Esophagus squamous epithelium (tissue), 4 donors: ENCODE results near the gene SIK3.

Source experiments
- POLR2A ChIP-seq, 4 donors: fragments of 450-650 bp; IDR thresholded peaks; one replicate each; pipeline ENCODE4 v1.6.1; 2017; ENCODE audit warnings: antibody characterized with exemption in 4 of 4, mild to moderate bottlenecking in 4 of 4, moderate library complexity in 3 of 4
- TF ChIP-seq, protein P1 (sequence below), 6 experiments: fragments of 450-650 bp in 4 of 6; fragments of 200-600 bp in 2 of 6; sonication (generic) in 2 of 6; IDR thresholded peaks; one replicate each; pipeline ENCODE4 v1.5.1; 2016 to 2019; ENCODE audit warnings: antibody characterized with exemption in 6 of 6, mild to moderate bottlenecking in 4 of 6, moderate library complexity in 4 of 6

DNA sequence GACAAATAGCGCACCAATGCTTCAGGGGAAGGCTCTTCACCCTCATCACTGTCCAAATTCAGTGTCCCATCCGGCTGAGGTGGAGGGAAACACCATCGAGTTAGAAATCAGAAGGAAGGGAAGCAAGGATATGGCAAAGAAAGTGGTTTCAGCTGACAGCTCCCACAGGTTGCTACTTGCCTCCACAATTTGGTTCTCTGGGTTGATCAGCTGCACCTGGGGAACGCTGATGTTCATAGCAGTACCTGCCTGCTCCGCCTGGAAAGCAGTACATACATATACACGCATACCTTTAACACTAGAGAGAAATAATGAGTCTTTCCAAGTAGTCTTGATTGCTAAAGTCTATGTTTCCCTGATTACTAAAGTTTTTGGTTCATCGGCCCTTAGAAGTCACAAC, 223.0 kb downstream of the SIK3 start:
- TF ChIP-seq POLR2A (IDR thresholded peaks at IDR 0.05): no peak
- TF ChIP-seq, protein P1, sequence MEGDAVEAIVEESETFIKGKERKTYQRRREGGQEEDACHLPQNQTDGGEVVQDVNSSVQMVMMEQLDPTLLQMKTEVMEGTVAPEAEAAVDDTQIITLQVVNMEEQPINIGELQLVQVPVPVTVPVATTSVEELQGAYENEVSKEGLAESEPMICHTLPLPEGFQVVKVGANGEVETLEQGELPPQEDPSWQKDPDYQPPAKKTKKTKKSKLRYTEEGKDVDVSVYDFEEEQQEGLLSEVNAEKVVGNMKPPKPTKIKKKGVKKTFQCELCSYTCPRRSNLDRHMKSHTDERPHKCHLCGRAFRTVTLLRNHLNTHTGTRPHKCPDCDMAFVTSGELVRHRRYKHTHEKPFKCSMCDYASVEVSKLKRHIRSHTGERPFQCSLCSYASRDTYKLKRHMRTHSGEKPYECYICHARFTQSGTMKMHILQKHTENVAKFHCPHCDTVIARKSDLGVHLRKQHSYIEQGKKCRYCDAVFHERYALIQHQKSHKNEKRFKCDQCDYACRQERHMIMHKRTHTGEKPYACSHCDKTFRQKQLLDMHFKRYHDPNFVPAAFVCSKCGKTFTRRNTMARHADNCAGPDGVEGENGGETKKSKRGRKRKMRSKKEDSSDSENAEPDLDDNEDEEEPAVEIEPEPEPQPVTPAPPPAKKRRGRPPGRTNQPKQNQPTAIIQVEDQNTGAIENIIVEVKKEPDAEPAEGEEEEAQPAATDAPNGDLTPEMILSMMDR (IDR thresholded peaks at IDR 0.05): no peak
